DND-41 (cell line): ENCODE results near the gene ST3GAL4.

ENCODE experiments used
- ATAC-seq: fragments of 200-7000 bp; cut with Tn5 transposase; 3 replicates; pipeline ENCODE4 v1.9.1; 2021; ENCODE audit warnings: low read depth; ENCODE audit not compliant: insufficient read depth
- DNase-seq: peaks from one replicate; pipeline ENCODE4 v3.0.0-alpha.2; 2020
- H2AFZ ChIP-seq: 2 replicates; pipeline ENCODE4 v1.6.0; 2012; ENCODE audit warnings: low read depth, low read length
- H3K27ac ChIP-seq: 2 replicates; pipeline ENCODE4 v1.5.1; 2012; ENCODE audit warnings: low read length, inconsistent platforms
- H3K27me3 ChIP-seq: fragments of 200-600 bp; sonication (generic); 2 replicates; pipeline ENCODE4 v1.6.0; 2012; ENCODE audit warnings: low read length, mild to moderate bottlenecking, inconsistent platforms; ENCODE audit not compliant: insufficient read depth, poor library complexity
- H3K36me3 ChIP-seq: 2 replicates; pipeline ENCODE4 v1.5.1; 2012; ENCODE audit warnings: low read length, inconsistent platforms; ENCODE audit not compliant: insufficient read depth
- H3K4me1 ChIP-seq: 2 replicates; pipeline ENCODE4 v1.5.1; 2012; ENCODE audit warnings: mild to moderate bottlenecking, low read length; ENCODE audit not compliant: insufficient read depth
- H3K4me2 ChIP-seq: 2 replicates; pipeline ENCODE4 v1.6.0; 2012; ENCODE audit warnings: mild to moderate bottlenecking, moderate library complexity, low read length, inconsistent platforms; ENCODE audit not compliant: insufficient read depth
- H3K4me3 ChIP-seq, 2 experiments: fragments of 200-600 bp in 1 of 2; shearing (Covaris generic) in 1 of 2; 2 replicates each; pipeline ENCODE4 v1.5.1; 2012 to 2016; ENCODE audit warnings: inconsistent platforms in 2 of 2, low read length in 2 of 2, mild to moderate bottlenecking in 2 of 2, low read depth in 1 of 2, moderate library complexity in 1 of 2
- H3K79me2 ChIP-seq: 2 replicates; pipeline ENCODE4 v1.6.0; 2012; ENCODE audit warnings: low read length, inconsistent platforms; ENCODE audit not compliant: insufficient read depth
- H3K9ac ChIP-seq: 2 replicates; pipeline ENCODE4 v1.6.0; 2012; ENCODE audit warnings: low read depth, mild to moderate bottlenecking, inconsistent platforms, low read length, moderate library complexity
- H3K9me3 ChIP-seq: 2 replicates; pipeline ENCODE4 v1.5.1; 2012; ENCODE audit warnings: low read length, moderate library complexity, mild to moderate bottlenecking, inconsistent platforms; ENCODE audit not compliant: insufficient read depth, severe bottlenecking
- H4K20me1 ChIP-seq: 2 replicates; pipeline ENCODE4 v1.6.0; 2012; ENCODE audit warnings: low read length; ENCODE audit not compliant: insufficient read depth
- EZH2 ChIP-seq: IDR thresholded peaks from 3 replicates; pipeline ENCODE4 v1.6.1; 2012; ENCODE audit warnings: borderline replicate concordance, low read depth, mild to moderate bottlenecking, moderate library complexity, low read length, inconsistent platforms; ENCODE audit not compliant: severe bottlenecking
- TF ChIP-seq, protein P1 (sequence below): IDR thresholded peaks from 2 replicates; pipeline ENCODE4 v1.5.1; 2012; ENCODE audit warnings: borderline replicate concordance, low read length, moderate library complexity, mild to moderate bottlenecking; ENCODE audit not compliant: poor library complexity, severe bottlenecking; ENCODE audit errors: extremely low read depth

The ST3GAL4 gene

GRCh38 chr11:126317432-126317755, 38.1 kb upstream of the ST3GAL4 start:
- Histone ChIP-seq H2AFZ (peak overlapping the region; percentile 72), H4K20me1 (no peaks in the 10 kb centered on the region), H3K9me3 (no peaks in the 10 kb centered on the region), H3K27me3 (no peaks in the 10 kb centered on the region), H3K79me2 (peaks cover 21% of the 10 kb centered on the region), H3K4me2 (peak overlapping the region; percentile 85), H3K27ac (peak overlapping the region; percentile 95), H3K4me1 (peaks cover 44% of the 10 kb centered on the region), H3K9ac (peak overlapping the region; percentile 67), H3K36me3 (peaks cover 3% of the 10 kb centered on the region; the same call in 1 of the 2 replicates), H3K4me3 (peak overlapping the region in 1 of 2 experiments; percentile 51; a peak in 2 of 4 replicates)
- DNase-seq (no peak), ATAC-seq (no peak)
- TF ChIP-seq EZH2 = no peak
- TF ChIP-seq, protein P1, sequence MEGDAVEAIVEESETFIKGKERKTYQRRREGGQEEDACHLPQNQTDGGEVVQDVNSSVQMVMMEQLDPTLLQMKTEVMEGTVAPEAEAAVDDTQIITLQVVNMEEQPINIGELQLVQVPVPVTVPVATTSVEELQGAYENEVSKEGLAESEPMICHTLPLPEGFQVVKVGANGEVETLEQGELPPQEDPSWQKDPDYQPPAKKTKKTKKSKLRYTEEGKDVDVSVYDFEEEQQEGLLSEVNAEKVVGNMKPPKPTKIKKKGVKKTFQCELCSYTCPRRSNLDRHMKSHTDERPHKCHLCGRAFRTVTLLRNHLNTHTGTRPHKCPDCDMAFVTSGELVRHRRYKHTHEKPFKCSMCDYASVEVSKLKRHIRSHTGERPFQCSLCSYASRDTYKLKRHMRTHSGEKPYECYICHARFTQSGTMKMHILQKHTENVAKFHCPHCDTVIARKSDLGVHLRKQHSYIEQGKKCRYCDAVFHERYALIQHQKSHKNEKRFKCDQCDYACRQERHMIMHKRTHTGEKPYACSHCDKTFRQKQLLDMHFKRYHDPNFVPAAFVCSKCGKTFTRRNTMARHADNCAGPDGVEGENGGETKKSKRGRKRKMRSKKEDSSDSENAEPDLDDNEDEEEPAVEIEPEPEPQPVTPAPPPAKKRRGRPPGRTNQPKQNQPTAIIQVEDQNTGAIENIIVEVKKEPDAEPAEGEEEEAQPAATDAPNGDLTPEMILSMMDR = no peak

DNA sequence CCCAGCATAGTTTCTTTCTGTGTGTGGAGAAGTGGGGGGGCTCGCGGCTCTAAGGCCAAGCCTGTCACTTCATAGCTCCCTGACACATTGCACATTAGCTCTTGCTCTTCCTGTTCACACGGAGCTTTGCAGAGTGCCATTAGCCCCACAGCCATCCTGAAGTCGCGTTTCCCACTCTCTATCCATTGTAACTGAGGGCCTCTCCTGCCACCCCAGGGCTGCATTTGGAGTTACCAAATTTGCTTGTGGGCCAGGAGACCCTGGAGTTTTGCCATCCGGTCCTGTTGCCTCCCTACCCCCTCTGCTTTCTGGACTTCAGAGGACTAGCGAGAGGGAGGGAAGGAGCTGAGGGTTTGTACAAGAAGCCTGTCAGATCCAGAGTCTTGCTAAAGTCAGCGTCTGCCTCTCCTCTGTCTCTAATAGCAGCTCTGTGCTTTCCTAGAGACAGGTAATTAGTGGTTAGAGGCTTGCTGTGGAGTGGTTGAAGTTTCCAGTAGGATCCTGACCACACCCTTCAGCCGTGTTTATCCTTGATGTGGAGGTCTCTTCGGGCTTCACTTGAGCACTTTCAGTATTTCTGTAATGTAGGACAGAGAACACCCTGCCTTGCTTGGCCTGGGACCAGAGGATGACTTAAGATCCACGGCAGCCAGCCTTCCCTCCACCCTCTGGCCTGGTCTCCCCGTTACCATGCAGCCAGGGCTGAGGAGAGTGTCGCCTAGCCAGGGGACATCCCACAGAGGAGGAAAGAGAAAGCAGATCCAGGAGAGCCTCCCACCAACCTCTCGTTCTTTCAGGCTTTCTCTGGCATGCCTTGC, 37.5 kb upstream of the ST3GAL4 start:
- DNase-seq = peak; percentile 86
- Histone ChIP-seq H3K4me3 (peak overlapping the region in 1 of 2 experiments; percentile 51; a peak in 2 of 4 replicates), H3K79me2 (peaks cover 21% of the 10 kb centered on the region), H3K9ac (peak overlapping the region; percentile 67), H3K9me3 (no peaks in the 10 kb centered on the region), H2AFZ (peak overlapping the region; percentile 72), H3K4me1 (peaks cover 44% of the 10 kb centered on the region), H4K20me1 (no peaks in the 10 kb centered on the region), H3K36me3 (peaks cover 3% of the 10 kb centered on the region; the same call in 1 of the 2 replicates), H3K27ac (peak overlapping the region; percentile 95), H3K4me2 (peak overlapping the region; percentile 85), H3K27me3 (no peaks in the 10 kb centered on the region)
- peak; percentile 64 for ATAC-seq
- TF ChIP-seq EZH2 = no peak
- TF ChIP-seq, protein P1 = no peak

DNA sequence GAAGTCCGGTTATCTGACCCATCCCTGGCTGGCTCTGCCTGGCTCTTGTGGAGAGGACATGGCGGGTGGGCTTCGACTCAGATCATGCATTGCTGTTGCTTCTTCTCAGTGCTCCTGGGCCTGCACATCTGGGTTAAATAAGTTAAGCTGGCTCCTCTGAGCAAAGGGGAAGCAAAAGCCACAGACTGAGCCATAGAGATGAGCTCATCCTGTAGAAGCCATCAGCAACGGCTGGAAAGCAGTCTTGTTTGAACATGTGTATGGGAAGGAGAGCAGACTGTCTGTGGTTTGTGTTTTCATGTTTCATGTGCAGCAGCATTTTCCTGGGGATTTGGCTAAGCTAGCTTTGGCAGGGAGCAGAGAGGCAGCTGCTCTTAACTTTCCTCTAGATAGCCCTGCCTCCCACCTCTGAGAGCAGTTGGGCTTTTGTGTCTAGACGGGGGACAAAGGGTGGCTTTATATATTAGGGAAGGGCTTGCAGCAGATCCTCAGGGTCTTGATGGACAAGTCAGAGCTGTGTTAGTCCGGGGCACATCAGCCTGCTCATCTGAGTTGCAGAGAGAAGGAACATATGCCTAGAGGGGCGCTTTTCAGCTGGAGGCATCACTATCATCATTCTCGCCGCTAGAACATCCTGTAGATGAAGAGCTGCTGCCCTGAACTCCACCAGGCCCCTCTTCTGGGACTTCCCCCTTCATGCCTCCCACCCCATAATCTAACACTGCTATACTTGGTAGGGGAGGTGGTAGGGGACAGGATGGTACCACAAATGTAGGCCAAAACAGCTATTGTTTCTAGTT, 36.7 kb upstream of the ST3GAL4 start:
- H3K4me2 ChIP-seq = peak overlapping the region; percentile 85
- H3K27ac ChIP-seq = peak overlapping the region; percentile 95
- no peaks in the 10 kb centered on the region for H3K9me3 ChIP-seq
- H3K27me3 ChIP-seq = no peaks in the 10 kb centered on the region
- H2AFZ ChIP-seq = peak overlapping the region; percentile 72
- H3K4me1 ChIP-seq = peaks cover 44% of the 10 kb centered on the region
- H4K20me1 ChIP-seq = no peaks in the 10 kb centered on the region
- peaks cover 3% of the 10 kb centered on the region; the same call in 1 of the 2 replicates for H3K36me3 ChIP-seq
- peak overlapping the region; percentile 67 for H3K9ac ChIP-seq
- peak overlapping the region in 1 of 2 experiments; percentile 51; a peak in 2 of 4 replicates for H3K4me3 ChIP-seq
- DNase-seq (peak; percentile 89), ATAC-seq (peak; percentile 87)
- peaks cover 21% of the 10 kb centered on the region for H3K79me2 ChIP-seq
- no peak for TF ChIP-seq EZH2
- TF ChIP-seq, protein P1 = peak; percentile 27
